ENCODE data around the gene ASS1. TPM values are rescaled to one million over a fixed set of nuclear protein-coding genes. Genes with fewer than 3 reads are reported as not detected.

ASS1 gene
- total RNA-seq, 1 donor from 2014 or later, result 117 TPM

- no peaks in the 10 kb centered on the region for H3K9me3 ChIP-seq (ENCODE audit: insufficient read depth, low read depth, low read length)
- H3K4me3 ChIP-seq (ENCODE audit: insufficient read depth, low read depth, low read length), result no peak overlapping the region
- no peak overlapping the region for H3K4me3 Mint-ChIP-seq (ENCODE audit: unreplicated experiment)
- peaks cover 5% of the 10 kb centered on the region for H3K4me1 Mint-ChIP-seq (ENCODE audit: low read depth, unreplicated experiment)
- H3K36me3 ChIP-seq (ENCODE audit: insufficient read depth, low read length), result no peaks in the 10 kb centered on the region
- DNase-seq (ENCODE audit: low read depth), result no peak
- peak overlapping the region; percentile 55 for H3K27ac Mint-ChIP-seq (ENCODE audit: unreplicated experiment)
- no peak overlapping the region for H3K27ac ChIP-seq (ENCODE audit: low read depth, low read length)
- no peak for TF ChIP-seq CTCF (IDR thresholded peaks at IDR 0.05; ENCODE audit: insufficient read depth, low read depth, low read length)
- TF ChIP-seq EZH2 (IDR thresholded peaks at IDR 0.05; ENCODE audit: insufficient read depth, low read length), result no peak
- no peak overlapping the region for H2AFZ ChIP-seq (ENCODE audit: low read depth, low read length)
- H3K9ac ChIP-seq (ENCODE audit: low read length), result no peak overlapping the region
- H4K20me1 ChIP-seq (ENCODE audit: insufficient read depth, low read length), result no peaks in the 10 kb centered on the region
- H3K27me3 Mint-ChIP-seq (ENCODE audit: low read depth, unreplicated experiment), result peaks cover 37% of the 10 kb centered on the region
- no peaks in the 10 kb centered on the region for H3K79me2 ChIP-seq (ENCODE audit: insufficient read depth, low read length)
- no peak for FAIRE-seq
- no peaks in the 10 kb centered on the region for H3K4me1 ChIP-seq (ENCODE audit: insufficient read depth, low read length)
- H3K36me3 Mint-ChIP-seq (ENCODE audit: low read depth, unreplicated experiment), result peaks cover 7% of the 10 kb centered on the region
- peaks cover 4% of the 10 kb centered on the region for H3K9me3 Mint-ChIP-seq (ENCODE audit: unreplicated experiment)
- no peak overlapping the region for H3K4me2 ChIP-seq (ENCODE audit: low read length)
- peaks cover 2% of the 10 kb centered on the region for H3K27me3 ChIP-seq (ENCODE audit: insufficient read depth, low read length)
Measured at GRCh38 chr9:130396581-130396980, 48.2 kb upstream of the ASS1 start.

- Mint-ChIP-seq H3K4me3 (ENCODE audit: unreplicated experiment) (no peak overlapping the region), H3K4me1 (ENCODE audit: low read depth, unreplicated experiment) (no peaks in the 10 kb centered on the region), H3K36me3 (ENCODE audit: low read depth, unreplicated experiment) (peaks cover 4% of the 10 kb centered on the region), H3K27ac (ENCODE audit: unreplicated experiment) (no peak overlapping the region), H3K9me3 (ENCODE audit: unreplicated experiment) (peaks cover 4% of the 10 kb centered on the region), H3K27me3 (ENCODE audit: low read depth, unreplicated experiment) (peaks cover 44% of the 10 kb centered on the region)
- Histone ChIP-seq H2AFZ (ENCODE audit: low read depth, low read length) (no peak overlapping the region), H3K27ac (ENCODE audit: low read depth, low read length) (no peak overlapping the region), H3K4me3 (ENCODE audit: insufficient read depth, low read depth, low read length) (no peak overlapping the region), H3K9ac (ENCODE audit: low read length) (no peak overlapping the region), H3K9me3 (ENCODE audit: insufficient read depth, low read depth, low read length) (no peaks in the 10 kb centered on the region), H3K4me2 (ENCODE audit: low read length) (no peak overlapping the region), H3K27me3 (ENCODE audit: insufficient read depth, low read length) (peaks cover 2% of the 10 kb centered on the region), H3K79me2 (ENCODE audit: insufficient read depth, low read length) (no peaks in the 10 kb centered on the region), H3K36me3 (ENCODE audit: insufficient read depth, low read length) (no peaks in the 10 kb centered on the region), H4K20me1 (ENCODE audit: insufficient read depth, low read length) (no peaks in the 10 kb centered on the region), H3K4me1 (ENCODE audit: insufficient read depth, low read length) (no peaks in the 10 kb centered on the region)
- no peak for DNase-seq (ENCODE audit: low read depth)
- no peak for FAIRE-seq
- TF ChIP-seq CTCF (IDR thresholded peaks at IDR 0.05; ENCODE audit: insufficient read depth, low read depth, low read length) (no peak), EZH2 (IDR thresholded peaks at IDR 0.05; ENCODE audit: insufficient read depth, low read length) (no peak)
Measured at GRCh38 chr9:130398487-130399240, 46.1 kb upstream of the ASS1 start.

- FAIRE-seq (no peak), DNase-seq (ENCODE audit: low read depth) (no peak)
- H3K4me3 ChIP-seq (ENCODE audit: insufficient read depth, low read depth, low read length), result no peak overlapping the region
- Mint-ChIP-seq H3K4me3 (ENCODE audit: unreplicated experiment) (no peak overlapping the region), H3K27me3 (ENCODE audit: low read depth, unreplicated experiment) (peaks cover 53% of the 10 kb centered on the region), H3K27ac (ENCODE audit: unreplicated experiment) (no peak overlapping the region), H3K9me3 (ENCODE audit: unreplicated experiment) (peaks cover 4% of the 10 kb centered on the region), H3K4me1 (ENCODE audit: low read depth, unreplicated experiment) (no peaks in the 10 kb centered on the region), H3K36me3 (ENCODE audit: low read depth, unreplicated experiment) (peaks cover 4% of the 10 kb centered on the region)
- H3K36me3 ChIP-seq (ENCODE audit: insufficient read depth, low read length), result no peaks in the 10 kb centered on the region
- H4K20me1 ChIP-seq (ENCODE audit: insufficient read depth, low read length), result no peaks in the 10 kb centered on the region
- no peaks in the 10 kb centered on the region for H3K79me2 ChIP-seq (ENCODE audit: insufficient read depth, low read length)
- H3K9me3 ChIP-seq (ENCODE audit: insufficient read depth, low read depth, low read length), result no peaks in the 10 kb centered on the region
- no peak overlapping the region for H3K4me2 ChIP-seq (ENCODE audit: low read length)
- H3K27me3 ChIP-seq (ENCODE audit: insufficient read depth, low read length), result peaks cover 2% of the 10 kb centered on the region
- no peak overlapping the region for H3K9ac ChIP-seq (ENCODE audit: low read length)
- H3K4me1 ChIP-seq (ENCODE audit: insufficient read depth, low read length), result no peaks in the 10 kb centered on the region
- no peak for TF ChIP-seq EZH2 (IDR thresholded peaks at IDR 0.05; ENCODE audit: insufficient read depth, low read length)
- TF ChIP-seq CTCF (IDR thresholded peaks at IDR 0.05; ENCODE audit: insufficient read depth, low read depth, low read length), result no peak
- no peak overlapping the region for H2AFZ ChIP-seq (ENCODE audit: low read depth, low read length)
- no peak overlapping the region for H3K27ac ChIP-seq (ENCODE audit: low read depth, low read length)
Measured at GRCh38 chr9:130399768-130400167, 45.0 kb upstream of the ASS1 start.

Measured in astrocyte (in vitro differentiated cells and primary cell).